GM21619 (cell line): ENCODE data around the gene CLNS1A.
"Not testable (repeated sequence)": the region's sequence is repeated elsewhere in the genome, so short reads cannot be mapped to it uniquely, and the experiment has no call there.

Source experiments
- ATAC-seq: cut with Tn5 transposase; IDR thresholded peaks from one replicate; pipeline ENCODE4 v1.9.1; 2021; ENCODE audit not compliant: unreplicated experiment

CLNS1A gene

DNA sequence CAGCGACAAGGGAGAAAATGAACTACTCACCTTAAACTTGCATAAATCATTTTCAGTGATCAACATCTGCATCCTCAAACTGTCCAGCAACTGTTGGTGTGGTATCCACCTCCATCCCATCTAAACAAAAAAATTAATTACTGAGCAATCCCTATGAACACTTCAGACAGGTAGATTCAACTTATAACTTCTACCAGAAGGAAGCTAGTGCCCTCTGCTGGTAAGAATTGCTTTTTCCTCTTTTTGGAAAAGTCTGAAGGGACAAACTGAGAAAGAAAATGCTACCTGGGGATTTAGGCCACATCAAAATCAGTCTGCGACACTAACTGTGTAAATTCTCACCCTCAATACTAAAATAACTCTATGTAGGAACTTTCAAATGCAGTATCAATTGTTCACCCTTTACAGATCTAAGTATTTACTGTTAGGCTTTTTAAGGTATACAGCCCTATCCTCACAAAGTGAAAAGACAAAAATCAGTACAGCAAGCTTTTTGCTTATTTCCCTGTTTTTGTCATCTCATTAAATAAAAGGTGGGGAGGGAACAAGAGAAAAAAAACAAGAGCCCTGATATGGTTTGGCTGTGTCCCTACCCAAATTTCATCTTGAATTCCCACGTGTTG lies 17.9 kb downstream of the CLNS1A start:
- no peak for ATAC-seq

GRCh38 chr11:77617892-77618291 lies 19.7 kb downstream of the CLNS1A start:
- no peak for ATAC-seq

DNA sequence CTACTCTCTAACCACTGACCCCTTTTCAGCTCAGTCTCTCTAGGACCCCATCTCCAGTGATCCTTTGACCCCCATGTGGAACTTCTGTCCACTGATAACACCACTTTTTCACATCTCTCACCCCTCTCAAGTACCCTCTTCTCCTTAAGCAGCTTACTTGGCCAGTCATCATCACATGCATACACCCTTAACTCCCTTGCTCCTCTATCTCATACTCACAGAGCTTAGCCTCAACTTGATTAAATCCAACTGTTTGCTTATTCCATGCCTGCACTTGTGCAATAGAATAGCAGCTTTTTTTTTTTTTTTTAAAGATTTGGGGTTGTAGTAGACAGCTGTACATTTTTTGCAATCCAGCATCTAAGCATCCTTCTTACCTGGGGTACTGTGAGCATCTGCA lies 25.7 kb downstream of the CLNS1A start:
- no peak for ATAC-seq

DNA sequence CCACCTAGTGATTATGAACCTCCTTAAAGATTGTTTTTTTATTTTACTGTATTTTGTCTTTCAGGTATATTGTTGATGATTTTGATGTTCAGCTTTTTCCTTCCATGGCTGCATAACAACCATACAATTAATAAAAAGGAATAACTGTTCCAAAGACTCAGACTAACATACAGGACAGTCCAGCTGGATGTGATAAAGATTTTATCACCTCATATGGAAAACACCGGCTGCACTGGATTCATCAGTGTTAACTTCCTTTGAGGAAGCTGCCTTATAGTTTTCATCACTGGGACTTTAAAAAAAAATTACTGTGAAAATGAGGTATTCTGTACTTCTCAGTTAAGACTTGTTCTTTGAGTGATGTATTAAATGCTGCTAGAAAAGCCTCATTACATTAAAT lies 28.4 kb downstream of the CLNS1A start:
- no peak for ATAC-seq

GRCh38 chr11:77604281-77604680 lies 33.3 kb downstream of the CLNS1A start:
- no peak for ATAC-seq

GRCh38 chr11:77602381-77603088 lies 35.1 kb downstream of the CLNS1A start:
- no peak for ATAC-seq

DNA sequence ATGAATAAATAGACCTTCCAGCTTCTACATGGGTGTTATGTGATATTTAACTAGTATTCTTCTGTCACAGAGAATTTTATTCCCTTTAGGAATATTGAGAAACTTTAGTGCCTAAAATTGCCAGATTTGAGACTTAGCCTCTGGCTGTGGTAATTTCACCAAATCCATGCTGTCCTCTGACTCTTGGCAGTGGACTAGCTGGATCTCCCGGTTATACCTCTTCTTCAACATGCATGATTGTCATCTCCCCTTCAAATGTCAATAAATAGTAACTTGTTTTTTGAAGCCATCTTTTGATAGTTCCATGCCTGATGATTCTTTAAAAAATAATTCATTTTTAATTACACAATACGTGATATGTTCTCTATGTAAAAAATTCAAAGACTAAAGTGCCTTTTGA lies 39.4 kb downstream of the CLNS1A start:
- no peak for ATAC-seq

DNA sequence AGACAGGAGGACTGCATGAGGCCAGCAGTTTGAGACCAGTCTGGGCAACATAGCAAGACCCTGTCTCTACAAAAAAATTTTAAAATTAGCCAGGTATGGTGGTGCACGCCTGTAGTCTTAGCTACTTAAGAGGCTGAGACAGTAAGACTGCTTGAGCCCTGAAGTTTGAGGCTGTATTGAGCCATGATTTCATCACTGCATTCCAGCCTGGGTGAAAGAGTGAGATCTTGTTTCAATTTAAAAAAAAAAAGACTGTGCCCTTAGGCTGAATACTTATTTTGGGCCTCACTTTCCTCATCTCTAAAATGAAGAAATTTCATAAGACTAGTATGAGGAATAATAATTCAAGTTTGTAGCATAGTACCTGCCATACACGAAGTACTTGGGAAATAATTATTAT lies 41.0 kb downstream of the CLNS1A start:
- no peak for ATAC-seq

DNA sequence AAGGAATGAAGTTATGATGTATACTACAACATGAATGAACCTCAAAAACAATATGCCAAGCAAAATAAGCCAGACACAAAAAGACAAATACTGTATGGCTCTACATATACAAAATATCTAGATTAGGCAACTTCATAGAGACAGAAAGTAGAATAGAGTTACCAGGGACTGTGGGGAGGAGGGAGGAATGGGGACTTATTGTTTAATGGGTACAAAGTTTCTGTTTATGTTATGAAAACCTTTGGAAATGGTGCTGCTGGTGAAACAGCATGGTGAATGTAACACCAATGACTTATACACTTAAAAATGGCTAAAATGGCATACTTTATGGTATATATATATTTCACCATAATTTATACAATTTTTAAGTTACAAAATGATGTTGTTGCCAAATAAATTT lies 43.7 kb downstream of the CLNS1A start:
- ATAC-seq = no peak

DNA sequence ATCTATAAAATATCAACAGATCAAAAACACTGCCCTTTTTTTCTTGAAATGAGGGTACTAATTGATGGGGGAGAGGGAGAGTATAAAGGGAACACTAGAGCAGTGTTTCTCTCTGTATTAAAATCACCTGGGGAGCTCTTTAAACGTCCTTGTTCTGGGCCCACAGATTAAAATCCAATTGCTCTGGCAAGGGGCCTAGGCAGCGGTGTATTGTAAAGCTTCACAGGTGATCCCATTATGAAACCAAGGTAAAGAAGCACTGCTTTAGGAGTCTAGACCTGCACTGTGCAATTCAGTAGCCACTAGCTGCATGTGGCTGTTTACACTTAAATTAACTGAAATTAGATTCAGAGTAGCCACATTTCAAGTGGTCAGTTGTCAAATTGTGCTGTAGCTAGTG lies 44.9 kb downstream of the CLNS1A start:
- no peak for ATAC-seq

- peak; percentile 10 for ATAC-seq
Observed at GRCh38 chr11:77590194-77590782, 47.3 kb downstream of the CLNS1A start.

GRCh38 chr11:77589521-77590193 lies 47.9 kb downstream of the CLNS1A start, which contains the start of gene AQP11:
TSS of gene AQP11 (plus strand) at chr11:77589953. CDS start at chr11:77589993, 40 bp downstream.
- peak; percentile 84 for ATAC-seq

- peak; percentile 8 for ATAC-seq
Observed at GRCh38 chr11:77589181-77589520, 48.4 kb downstream of the CLNS1A start.

DNA sequence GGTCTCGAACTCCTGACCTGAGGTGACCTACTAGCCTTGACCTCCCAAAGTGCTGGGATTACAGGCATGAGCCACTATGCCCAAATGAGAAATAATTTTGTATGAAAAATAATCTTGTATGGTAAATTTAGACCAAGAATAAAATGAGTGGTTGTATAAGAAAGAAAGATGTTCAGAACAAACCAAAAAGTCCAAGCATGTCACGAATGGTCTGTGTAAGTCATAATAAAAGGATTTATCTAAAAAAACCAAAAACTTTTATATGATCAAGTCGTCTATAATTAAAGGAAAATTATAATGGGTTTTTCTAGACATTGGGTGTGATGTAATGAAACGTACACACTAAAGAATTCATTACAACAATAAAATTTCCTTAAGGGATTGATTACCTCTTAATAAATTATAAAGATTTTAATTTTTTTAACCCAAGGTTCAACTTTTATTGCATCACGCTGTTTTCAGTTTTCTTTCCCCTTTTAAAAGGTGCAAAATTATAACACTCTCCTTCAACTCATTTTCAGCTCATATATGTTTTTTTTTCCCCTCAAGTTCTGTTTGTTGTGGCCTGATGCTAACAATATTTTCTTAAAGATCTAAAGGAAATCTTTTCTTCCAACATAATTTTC lies 56.8 kb downstream of the CLNS1A start:
- no peak for ATAC-seq

GRCh38 chr11:77575428-77575827 lies 62.2 kb downstream of the CLNS1A start:
- ATAC-seq = not testable (repeated sequence)

GRCh38 chr11:77570896-77571295 lies 66.7 kb downstream of the CLNS1A start:
- ATAC-seq = not testable (repeated sequence)

DNA sequence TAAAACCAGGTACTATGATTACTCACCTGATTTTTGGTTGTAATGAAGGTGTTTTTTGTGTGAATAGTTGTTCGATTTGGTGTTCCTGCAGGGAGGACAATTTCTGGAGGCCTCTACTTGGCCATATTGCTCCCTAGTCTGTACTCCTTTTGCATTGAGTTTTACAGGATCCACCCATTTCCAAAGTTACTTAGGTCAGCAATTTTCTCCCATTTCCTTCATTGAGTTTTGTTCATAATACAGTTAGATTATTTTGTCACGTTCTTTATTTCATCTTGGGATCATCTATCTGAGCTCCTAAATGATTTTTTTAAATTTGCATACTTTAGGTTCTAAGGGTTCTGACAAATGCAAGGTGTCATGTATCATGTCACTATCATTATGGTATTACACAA lies 67.9 kb downstream of the CLNS1A start:
- no peak for ATAC-seq

DNA sequence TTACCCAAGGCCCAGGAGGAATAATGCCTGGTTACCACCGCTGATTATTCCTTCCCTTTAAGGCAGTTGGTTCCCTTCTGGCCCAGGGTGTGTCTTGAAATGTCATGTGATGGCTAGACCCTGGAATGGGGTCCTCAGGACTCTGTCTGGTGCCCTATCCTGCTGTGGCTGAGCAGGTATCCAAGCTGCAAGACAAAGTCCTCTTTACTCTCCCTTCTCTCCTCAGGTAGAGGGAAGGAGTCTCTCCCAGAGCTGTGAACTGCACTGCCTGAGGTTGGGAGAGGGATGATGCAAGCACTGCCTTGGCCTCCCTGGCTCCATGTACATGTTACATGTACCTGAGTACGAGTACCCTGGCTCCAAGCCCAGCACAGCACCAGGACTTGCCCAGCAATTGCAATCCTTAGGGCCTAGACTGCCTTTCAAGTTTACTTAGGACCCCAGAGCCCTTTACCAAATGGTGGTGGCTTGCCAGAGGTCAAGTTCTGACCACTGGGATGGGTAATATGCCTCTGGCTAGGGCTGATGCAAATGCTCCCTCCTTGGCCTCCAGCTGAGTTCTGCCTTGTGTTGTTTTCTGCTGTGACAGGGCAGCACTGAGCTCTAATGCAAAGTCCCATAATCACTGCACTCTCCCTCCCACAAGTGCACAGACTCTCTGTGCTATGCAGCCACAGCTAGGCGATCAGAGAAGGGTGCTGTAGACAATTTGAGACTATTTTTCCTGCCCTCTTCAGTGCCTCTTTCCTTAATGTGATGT lies 68.5 kb downstream of the CLNS1A start:
- ATAC-seq = no peak

GRCh38 chr11:77568306-77568705 lies 69.3 kb downstream of the CLNS1A start:
- no peak for ATAC-seq
